GM23338 (cell line): ENCODE data around the gene ADAMTS13.

Experiments used
- CREB1 ChIP-seq: fragments of 250-450 bp; sonication (Bioruptor Pico); IDR thresholded peaks from 2 replicates; pipeline ENCODE4 v1.5.0; 2020; ENCODE audit warnings: low read depth, mild to moderate bottlenecking, moderate library complexity
- EZH2 ChIP-seq: fragments of 200-600 bp; sonication (generic); IDR thresholded peaks from one replicate; pipeline ENCODE4 v1.8.0; 2017; ENCODE audit warnings: antibody characterized with exemption, mild to moderate bottlenecking, low read depth; ENCODE audit not compliant: unreplicated experiment
- EZH2phosphoT487 ChIP-seq: fragments of 200-600 bp; sonication (generic); IDR thresholded peaks from one replicate; pipeline ENCODE4 v1.8.1; 2018; ENCODE audit warnings: antibody characterized with exemption; ENCODE audit not compliant: unreplicated experiment
- JUNB ChIP-seq: IDR thresholded peaks from one replicate; pipeline ENCODE4 v1.6.1; 2016; ENCODE audit warnings: antibody characterized with exemption; ENCODE audit not compliant: unreplicated experiment
- NANOG ChIP-seq: IDR thresholded peaks from 2 replicates; pipeline ENCODE4 v1.6.1; 2016; ENCODE audit warnings: antibody characterized with exemption, borderline replicate concordance
- POLR2AphosphoS5 ChIP-seq: IDR thresholded peaks from 2 replicates; pipeline ENCODE4 v1.6.1; 2016; ENCODE audit warnings: antibody characterized with exemption, low read depth
- STAT1 ChIP-seq: IDR thresholded peaks from one replicate; pipeline ENCODE4 v1.6.1; 2016; ENCODE audit warnings: antibody characterized with exemption; ENCODE audit not compliant: unreplicated experiment
- ZNF331 ChIP-seq: fragments of 250-450 bp; sonication (Bioruptor Pico); IDR thresholded peaks from 2 replicates; pipeline ENCODE4 v1.5.0; 2020; ENCODE audit warnings: low read depth, mild to moderate bottlenecking, moderate library complexity
- TF ChIP-seq, protein P1 (sequence below), 2 experiments: fragments of 200-600 bp in 1 of 2; sonication (generic) in 1 of 2; conservative IDR thresholded peaks; 2 replicates each; pipeline versions ENCODE4 v1.5.1 to v1.6.1; 2016 to 2017; ENCODE audit warnings: antibody characterized with exemption in 2 of 2, low read depth in 2 of 2, mild to moderate bottlenecking in 2 of 2, moderate library complexity in 1 of 2
- TF ChIP-seq, protein P2 (sequence below): IDR thresholded peaks from one replicate; pipeline ENCODE4 v1.6.1; 2018; ENCODE audit warnings: antibody characterized with exemption; ENCODE audit not compliant: unreplicated experiment
- TF ChIP-seq, protein P3 (sequence below): IDR thresholded peaks from 2 replicates; pipeline ENCODE4 v1.6.1; 2016; ENCODE audit warnings: antibody characterized with exemption
- TF ChIP-seq, protein P4 (sequence below): fragments of 250-450 bp; sonication (Bioruptor Pico); IDR thresholded peaks from 2 replicates; pipeline ENCODE4 v1.5.0; 2020; ENCODE audit warnings: mild to moderate bottlenecking, moderate library complexity

DNA sequence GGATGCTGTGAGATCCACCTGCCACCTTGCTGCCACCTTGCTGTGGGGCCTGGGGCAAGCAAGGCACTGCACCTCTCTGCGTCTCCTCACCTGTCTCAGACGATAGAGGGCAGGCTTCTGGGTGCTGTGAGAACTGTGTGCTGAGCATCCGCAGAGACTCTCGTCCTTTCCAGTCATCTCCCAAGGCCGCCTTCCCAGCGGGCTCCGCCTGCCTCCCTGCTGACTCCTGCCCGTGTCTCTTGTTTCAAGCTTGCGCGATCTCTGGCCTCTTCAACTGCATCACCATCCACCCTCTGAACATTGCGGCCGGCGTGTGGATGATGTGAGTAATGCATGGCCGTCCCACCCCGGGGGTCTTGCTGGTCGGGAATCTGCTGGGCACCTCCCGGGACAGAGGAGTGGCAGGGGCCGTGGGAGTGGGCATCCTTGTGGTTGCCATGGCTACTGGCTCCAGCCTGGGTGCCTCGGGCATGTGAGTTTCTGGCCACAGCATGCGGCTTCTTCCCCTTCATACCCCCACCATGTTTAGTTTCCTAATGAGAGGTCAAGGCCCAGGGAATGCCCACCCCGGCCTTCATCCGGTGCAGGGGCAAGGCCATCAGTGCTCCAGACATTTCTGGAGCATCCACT lies 41.2 kb downstream of the ADAMTS13 start:
- TF ChIP-seq, protein P1, sequence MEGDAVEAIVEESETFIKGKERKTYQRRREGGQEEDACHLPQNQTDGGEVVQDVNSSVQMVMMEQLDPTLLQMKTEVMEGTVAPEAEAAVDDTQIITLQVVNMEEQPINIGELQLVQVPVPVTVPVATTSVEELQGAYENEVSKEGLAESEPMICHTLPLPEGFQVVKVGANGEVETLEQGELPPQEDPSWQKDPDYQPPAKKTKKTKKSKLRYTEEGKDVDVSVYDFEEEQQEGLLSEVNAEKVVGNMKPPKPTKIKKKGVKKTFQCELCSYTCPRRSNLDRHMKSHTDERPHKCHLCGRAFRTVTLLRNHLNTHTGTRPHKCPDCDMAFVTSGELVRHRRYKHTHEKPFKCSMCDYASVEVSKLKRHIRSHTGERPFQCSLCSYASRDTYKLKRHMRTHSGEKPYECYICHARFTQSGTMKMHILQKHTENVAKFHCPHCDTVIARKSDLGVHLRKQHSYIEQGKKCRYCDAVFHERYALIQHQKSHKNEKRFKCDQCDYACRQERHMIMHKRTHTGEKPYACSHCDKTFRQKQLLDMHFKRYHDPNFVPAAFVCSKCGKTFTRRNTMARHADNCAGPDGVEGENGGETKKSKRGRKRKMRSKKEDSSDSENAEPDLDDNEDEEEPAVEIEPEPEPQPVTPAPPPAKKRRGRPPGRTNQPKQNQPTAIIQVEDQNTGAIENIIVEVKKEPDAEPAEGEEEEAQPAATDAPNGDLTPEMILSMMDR (conservative IDR thresholded peaks at IDR 0.05; ENCODE audit: low read depth in 2 of 2), result peak; percentile 52 to 84
- TF ChIP-seq NANOG (no peak), POLR2AphosphoS5 (no peak), JUNB (no peak), EZH2 (no peak), EZH2phosphoT487 (no peak), ZNF331 (no peak), CREB1 (no peak), STAT1 (no peak)
- TF ChIP-seq, protein P2, sequence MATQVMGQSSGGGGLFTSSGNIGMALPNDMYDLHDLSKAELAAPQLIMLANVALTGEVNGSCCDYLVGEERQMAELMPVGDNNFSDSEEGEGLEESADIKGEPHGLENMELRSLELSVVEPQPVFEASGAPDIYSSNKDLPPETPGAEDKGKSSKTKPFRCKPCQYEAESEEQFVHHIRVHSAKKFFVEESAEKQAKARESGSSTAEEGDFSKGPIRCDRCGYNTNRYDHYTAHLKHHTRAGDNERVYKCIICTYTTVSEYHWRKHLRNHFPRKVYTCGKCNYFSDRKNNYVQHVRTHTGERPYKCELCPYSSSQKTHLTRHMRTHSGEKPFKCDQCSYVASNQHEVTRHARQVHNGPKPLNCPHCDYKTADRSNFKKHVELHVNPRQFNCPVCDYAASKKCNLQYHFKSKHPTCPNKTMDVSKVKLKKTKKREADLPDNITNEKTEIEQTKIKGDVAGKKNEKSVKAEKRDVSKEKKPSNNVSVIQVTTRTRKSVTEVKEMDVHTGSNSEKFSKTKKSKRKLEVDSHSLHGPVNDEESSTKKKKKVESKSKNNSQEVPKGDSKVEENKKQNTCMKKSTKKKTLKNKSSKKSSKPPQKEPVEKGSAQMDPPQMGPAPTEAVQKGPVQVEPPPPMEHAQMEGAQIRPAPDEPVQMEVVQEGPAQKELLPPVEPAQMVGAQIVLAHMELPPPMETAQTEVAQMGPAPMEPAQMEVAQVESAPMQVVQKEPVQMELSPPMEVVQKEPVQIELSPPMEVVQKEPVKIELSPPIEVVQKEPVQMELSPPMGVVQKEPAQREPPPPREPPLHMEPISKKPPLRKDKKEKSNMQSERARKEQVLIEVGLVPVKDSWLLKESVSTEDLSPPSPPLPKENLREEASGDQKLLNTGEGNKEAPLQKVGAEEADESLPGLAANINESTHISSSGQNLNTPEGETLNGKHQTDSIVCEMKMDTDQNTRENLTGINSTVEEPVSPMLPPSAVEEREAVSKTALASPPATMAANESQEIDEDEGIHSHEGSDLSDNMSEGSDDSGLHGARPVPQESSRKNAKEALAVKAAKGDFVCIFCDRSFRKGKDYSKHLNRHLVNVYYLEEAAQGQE, result no peak
- TF ChIP-seq, protein P3, sequence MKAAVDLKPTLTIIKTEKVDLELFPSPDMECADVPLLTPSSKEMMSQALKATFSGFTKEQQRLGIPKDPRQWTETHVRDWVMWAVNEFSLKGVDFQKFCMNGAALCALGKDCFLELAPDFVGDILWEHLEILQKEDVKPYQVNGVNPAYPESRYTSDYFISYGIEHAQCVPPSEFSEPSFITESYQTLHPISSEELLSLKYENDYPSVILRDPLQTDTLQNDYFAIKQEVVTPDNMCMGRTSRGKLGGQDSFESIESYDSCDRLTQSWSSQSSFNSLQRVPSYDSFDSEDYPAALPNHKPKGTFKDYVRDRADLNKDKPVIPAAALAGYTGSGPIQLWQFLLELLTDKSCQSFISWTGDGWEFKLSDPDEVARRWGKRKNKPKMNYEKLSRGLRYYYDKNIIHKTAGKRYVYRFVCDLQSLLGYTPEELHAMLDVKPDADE, result no peak
- TF ChIP-seq, protein P4, sequence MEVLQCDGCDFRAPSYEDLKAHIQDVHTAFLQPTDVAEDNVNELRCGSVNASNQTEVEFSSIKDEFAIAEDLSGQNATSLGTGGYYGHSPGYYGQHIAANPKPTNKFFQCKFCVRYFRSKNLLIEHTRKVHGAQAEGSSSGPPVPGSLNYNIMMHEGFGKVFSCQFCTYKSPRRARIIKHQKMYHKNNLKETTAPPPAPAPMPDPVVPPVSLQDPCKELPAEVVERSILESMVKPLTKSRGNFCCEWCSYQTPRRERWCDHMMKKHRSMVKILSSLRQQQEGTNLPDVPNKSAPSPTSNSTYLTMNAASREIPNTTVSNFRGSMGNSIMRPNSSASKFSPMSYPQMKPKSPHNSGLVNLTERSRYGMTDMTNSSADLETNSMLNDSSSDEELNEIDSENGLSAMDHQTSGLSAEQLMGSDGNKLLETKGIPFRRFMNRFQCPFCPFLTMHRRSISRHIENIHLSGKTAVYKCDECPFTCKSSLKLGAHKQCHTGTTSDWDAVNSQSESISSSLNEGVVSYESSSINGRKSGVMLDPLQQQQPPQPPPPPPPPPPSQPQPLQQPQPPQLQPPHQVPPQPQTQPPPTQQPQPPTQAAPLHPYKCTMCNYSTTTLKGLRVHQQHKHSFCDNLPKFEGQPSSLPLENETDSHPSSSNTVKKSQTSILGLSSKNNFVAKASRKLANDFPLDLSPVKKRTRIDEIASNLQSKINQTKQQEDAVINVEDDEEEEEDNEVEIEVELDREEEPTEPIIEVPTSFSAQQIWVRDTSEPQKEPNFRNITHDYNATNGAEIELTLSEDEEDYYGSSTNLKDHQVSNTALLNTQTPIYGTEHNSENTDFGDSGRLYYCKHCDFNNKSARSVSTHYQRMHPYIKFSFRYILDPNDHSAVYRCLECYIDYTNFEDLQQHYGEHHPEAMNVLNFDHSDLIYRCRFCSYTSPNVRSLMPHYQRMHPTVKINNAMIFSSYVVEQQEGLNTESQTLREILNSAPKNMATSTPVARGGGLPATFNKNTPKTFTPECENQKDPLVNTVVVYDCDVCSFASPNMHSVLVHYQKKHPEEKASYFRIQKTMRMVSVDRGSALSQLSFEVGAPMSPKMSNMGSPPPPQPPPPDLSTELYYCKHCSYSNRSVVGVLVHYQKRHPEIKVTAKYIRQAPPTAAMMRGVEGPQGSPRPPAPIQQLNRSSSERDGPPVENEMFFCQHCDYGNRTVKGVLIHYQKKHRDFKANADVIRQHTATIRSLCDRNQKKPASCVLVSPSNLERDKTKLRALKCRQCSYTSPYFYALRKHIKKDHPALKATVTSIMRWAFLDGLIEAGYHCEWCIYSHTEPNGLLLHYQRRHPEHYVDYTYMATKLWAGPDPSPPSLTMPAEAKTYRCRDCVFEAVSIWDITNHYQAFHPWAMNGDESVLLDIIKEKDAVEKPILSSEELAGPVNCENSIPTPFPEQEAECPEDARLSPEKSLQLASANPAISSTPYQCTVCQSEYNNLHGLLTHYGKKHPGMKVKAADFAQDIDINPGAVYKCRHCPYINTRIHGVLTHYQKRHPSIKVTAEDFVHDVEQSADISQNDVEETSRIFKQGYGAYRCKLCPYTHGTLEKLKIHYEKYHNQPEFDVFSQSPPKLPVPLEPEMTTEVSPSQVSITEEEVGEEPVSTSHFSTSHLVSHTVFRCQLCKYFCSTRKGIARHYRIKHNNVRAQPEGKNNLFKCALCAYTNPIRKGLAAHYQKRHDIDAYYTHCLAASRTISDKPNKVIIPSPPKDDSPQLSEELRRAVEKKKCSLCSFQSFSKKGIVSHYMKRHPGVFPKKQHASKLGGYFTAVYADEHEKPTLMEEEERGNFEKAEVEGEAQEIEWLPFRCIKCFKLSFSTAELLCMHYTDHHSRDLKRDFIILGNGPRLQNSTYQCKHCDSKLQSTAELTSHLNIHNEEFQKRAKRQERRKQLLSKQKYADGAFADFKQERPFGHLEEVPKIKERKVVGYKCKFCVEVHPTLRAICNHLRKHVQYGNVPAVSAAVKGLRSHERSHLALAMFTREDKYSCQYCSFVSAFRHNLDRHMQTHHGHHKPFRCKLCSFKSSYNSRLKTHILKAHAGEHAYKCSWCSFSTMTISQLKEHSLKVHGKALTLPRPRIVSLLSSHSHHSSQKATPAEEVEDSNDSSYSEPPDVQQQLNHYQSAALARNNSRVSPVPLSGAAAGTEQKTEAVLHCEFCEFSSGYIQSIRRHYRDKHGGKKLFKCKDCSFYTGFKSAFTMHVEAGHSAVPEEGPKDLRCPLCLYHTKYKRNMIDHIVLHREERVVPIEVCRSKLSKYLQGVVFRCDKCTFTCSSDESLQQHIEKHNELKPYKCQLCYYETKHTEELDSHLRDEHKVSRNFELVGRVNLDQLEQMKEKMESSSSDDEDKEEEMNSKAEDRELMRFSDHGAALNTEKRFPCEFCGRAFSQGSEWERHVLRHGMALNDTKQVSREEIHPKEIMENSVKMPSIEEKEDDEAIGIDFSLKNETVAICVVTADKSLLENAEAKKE (CRISPR knock-in tag), result no peak
